CD4-positive, alpha-beta memory T cell (primary cell): Measurements from ENCODE around the gene GNLY. TPM values are rescaled to one million over a fixed set of nuclear protein-coding genes. Genes with fewer than 3 reads are reported as not detected.
A peak's percentile ranks its signal among the peaks of the same experiment; 100 is the strongest.
"Not testable (repeated sequence)": the region's sequence is repeated elsewhere in the genome, so short reads cannot be mapped to it uniquely, and the experiment has no call there.

Experiments used
- CTCF ChIA-PET: fragments of 350-600 bp; sonication (Branson Sonifier 250); formaldehyde crosslinking; loops from one replicate; lab custom pipeline; 2021; ENCODE audit warnings: inconsistent platforms; ENCODE audit not compliant: partially characterized antibody; lab: Charles Lee
- POLR2A ChIA-PET: fragments of 350-600 bp; sonication (Branson Sonifier 250); formaldehyde crosslinking; loops from one replicate; lab custom pipeline; 2021; ENCODE audit not compliant: partially characterized antibody; lab: Charles Lee
- DNase-seq, 5 donors: peaks; one replicate each; pipeline versions ENCODE4 v3.0.0 to v3.0.0-alpha.2; 2020 to 2022; ENCODE audit warnings: mixed read lengths in 1 of 5
- H3K27ac ChIP-seq: one replicate; pipeline ENCODE4 v1.7.0; 2013; ENCODE audit warnings: low read depth, low read length
- H3K27me3 ChIP-seq: 2 replicates; pipeline ENCODE4 v1.7.0; 2013; ENCODE audit warnings: mild to moderate bottlenecking, low read length, moderate library complexity; ENCODE audit not compliant: insufficient read depth
- H3K36me3 ChIP-seq: 2 replicates; pipeline ENCODE4 v1.7.0; 2013; ENCODE audit warnings: mild to moderate bottlenecking, low read length, moderate library complexity; ENCODE audit not compliant: insufficient read depth
- H3K4me1 ChIP-seq: 2 replicates; pipeline ENCODE4 v1.7.0; 2013; ENCODE audit warnings: mild to moderate bottlenecking, low read length, moderate library complexity; ENCODE audit not compliant: insufficient read depth
- H3K4me3 ChIP-seq, 2 donors: one replicate each; pipeline ENCODE4 v1.7.0; 2013; ENCODE audit warnings: low read length in 2 of 2, mild to moderate bottlenecking in 1 of 2
- H3K9me3 ChIP-seq, 2 donors: one replicate each; pipeline ENCODE4 v1.7.0; 2013; ENCODE audit warnings: low read length in 2 of 2, control low read depth in 1 of 2; ENCODE audit not compliant: control insufficient read depth in 1 of 2
- H3K27ac Mint-ChIP-seq, 7 donors: one replicate each; pipeline ENCODE4 v1.8.0; 2020 to 2021; ENCODE audit warnings: mixed read lengths in 7 of 7, mild to moderate bottlenecking in 6 of 7, inconsistent platforms in 3 of 7, moderate library complexity in 3 of 7
- H3K27me3 Mint-ChIP-seq, 2 donors: one replicate each; pipeline ENCODE4 v1.8.0; 2020 to 2021; ENCODE audit warnings: mixed read lengths in 2 of 2
- H3K36me3 Mint-ChIP-seq, 2 donors: one replicate each; pipeline ENCODE4 v1.8.0; 2020 to 2021; ENCODE audit warnings: mixed read lengths in 2 of 2, inconsistent platforms in 1 of 2, mild to moderate bottlenecking in 1 of 2
- H3K4me1 Mint-ChIP-seq, 4 donors: one replicate each; pipeline ENCODE4 v1.8.0; 2020 to 2021; ENCODE audit warnings: mixed read lengths in 4 of 4, mild to moderate bottlenecking in 1 of 4
- H3K4me3 Mint-ChIP-seq, 8 donors: one replicate each; pipeline ENCODE4 v1.8.0; 2020 to 2021; ENCODE audit warnings: mixed read lengths in 8 of 8, mild to moderate bottlenecking in 7 of 8, moderate library complexity in 6 of 8, inconsistent platforms in 3 of 8
- H3K9me3 Mint-ChIP-seq, 8 donors: one replicate each; pipeline ENCODE4 v1.8.0; 2020 to 2021; ENCODE audit warnings: mixed read lengths in 8 of 8, mild to moderate bottlenecking in 5 of 8, inconsistent platforms in 3 of 8, moderate library complexity in 1 of 8
- intact Hi-C: fragments of 100-400 bp; cut with micrococcal nuclease; formaldehyde crosslinking; loops from one replicate; pipeline ENCODE4 v1.15.1; 2023
- polyA plus RNA-seq, 2 donors: library from polyadenylated mRNA; unstranded; fragments of 300-500 nt; fragmentation: Illumina TruSeq; gene quantifications; one replicate each; pipeline ENCODE4 v1.2.3, GENCODE V29; 2021
- total RNA-seq, 2 experiments: library from RNA; stranded (reverse); gene quantifications; one replicate each; pipeline ENCODE4 v1.2.3, GENCODE V29; 2021

The GNLY gene
- total and polyA plus RNA-seq, 4 experiments from 2014 or later: 17.2 to 32.2 (median 21.1) TPM

GRCh38 chr2:85650456-85650855 is 43.7 kb upstream of the GNLY start:
- Histone ChIP-seq H3K27me3 (no peaks in the 10 kb centered on the region), H3K9me3 (no peaks in the 10 kb centered on the region), H3K4me1 (no peaks in the 10 kb centered on the region), H3K27ac (no peak overlapping the region), H3K4me3 (no peak overlapping the region), H3K36me3 (peaks cover 50% of the 10 kb centered on the region)
- Mint-ChIP-seq H3K27me3 (no peaks in the 10 kb centered on the region), H3K36me3 (peaks cover 48 to 69% of the 10 kb centered on the region in 2 donors), H3K9me3 (peaks cover 0 to 1% (median 0%) of the 10 kb centered on the region in 8 donors), H3K4me3 (no peak overlapping the region), H3K27ac (no peak overlapping the region), H3K4me1 (no peaks in the 10 kb centered on the region)
- ChIA-PET POLR2A (no interaction called here), CTCF (interaction anchor here (1.4 kb wide), 1 partner anchor 13 kb away, joined by 8 read pairs; no protein-coding TSS in a partner anchor)
- intact Hi-C loops: no loop called here
- DNase-seq: no peak

GRCh38 chr2:85651097-85651496 is 43.1 kb upstream of the GNLY start:
- ChIA-PET POLR2A (no interaction called here), CTCF (interaction anchor here (1.4 kb wide), 1 partner anchor 14 kb away, joined by 8 read pairs; no protein-coding TSS in a partner anchor)
- Histone ChIP-seq H3K27me3 (no peaks in the 10 kb centered on the region), H3K27ac (no peak overlapping the region), H3K9me3 (no peaks in the 10 kb centered on the region), H3K36me3 (peaks cover 44% of the 10 kb centered on the region), H3K4me1 (no peaks in the 10 kb centered on the region), H3K4me3 (no peak overlapping the region)
- Mint-ChIP-seq H3K36me3 (peaks cover 46 to 69% of the 10 kb centered on the region in 2 donors), H3K27ac (no peak overlapping the region), H3K27me3 (no peaks in the 10 kb centered on the region), H3K4me1 (no peaks in the 10 kb centered on the region), H3K4me3 (no peak overlapping the region), H3K9me3 (no peaks in the 10 kb centered on the region)
- DNase-seq: no peak
- intact Hi-C loops: no loop called here

- Mint-ChIP-seq H3K4me3 (no peak overlapping the region), H3K9me3 (no peaks in the 10 kb centered on the region)
Observed at GRCh38 chr2:85652056-85652455, 42.1 kb upstream of the GNLY start.

GRCh38 chr2:85653996-85654395 is 40.2 kb upstream of the GNLY start:
- Mint-ChIP-seq H3K4me3 (no peak overlapping the region), H3K27ac (no peak overlapping the region), H3K27me3 (no peaks in the 10 kb centered on the region), H3K9me3 (no peaks in the 10 kb centered on the region), H3K36me3 (peaks cover 33 to 59% of the 10 kb centered on the region in 2 donors), H3K4me1 (no peaks in the 10 kb centered on the region)
- H3K4me3 ChIP-seq: no peak overlapping the region
- no peaks in the 10 kb centered on the region for H3K4me1 ChIP-seq
- POLR2A ChIA-PET: no interaction called here
- CTCF ChIA-PET: no interaction called here
- H3K27me3 ChIP-seq: no peaks in the 10 kb centered on the region
- no peaks in the 10 kb centered on the region for H3K9me3 ChIP-seq
- intact Hi-C loops: no loop called here
- DNase-seq: no peak
- peaks cover 15% of the 10 kb centered on the region for H3K36me3 ChIP-seq
- no peak overlapping the region for H3K27ac ChIP-seq

More at GRCh38 chr2:85652056-85652455, 42.1 kb upstream of the GNLY start:
- Histone ChIP-seq H3K4me3 (no peak overlapping the region), H3K27me3 (no peaks in the 10 kb centered on the region), H3K36me3 (peaks cover 34% of the 10 kb centered on the region), H3K9me3 (no peaks in the 10 kb centered on the region), H3K27ac (no peak overlapping the region), H3K4me1 (no peaks in the 10 kb centered on the region)
- CTCF ChIA-PET: interaction anchor here (1.0 to 1.6 kb wide), 3 partner anchors 14 to 53 kb away, joined by 3 to 14 read pairs (median 3); no protein-coding TSS in a partner anchor
- H3K4me1 Mint-ChIP-seq: no peaks in the 10 kb centered on the region
- intact Hi-C loops: no loop called here
- POLR2A ChIA-PET: no interaction called here
- no peaks in the 10 kb centered on the region for H3K27me3 Mint-ChIP-seq
- no peak overlapping the region for H3K27ac Mint-ChIP-seq
- H3K36me3 Mint-ChIP-seq: peaks cover 44 to 66% of the 10 kb centered on the region in 2 donors
- no peak for DNase-seq

GRCh38 chr2:85655961-85656417 is 38.2 kb upstream of the GNLY start:
- no peak for DNase-seq
- Histone ChIP-seq H3K4me1 (no peaks in the 10 kb centered on the region), H3K27ac (no peak overlapping the region), H3K36me3 (peaks cover 6% of the 10 kb centered on the region), H3K27me3 (no peaks in the 10 kb centered on the region), H3K4me3 (no peak overlapping the region), H3K9me3 (no peaks in the 10 kb centered on the region)
- Mint-ChIP-seq H3K9me3 (no peaks in the 10 kb centered on the region), H3K4me1 (no peaks in the 10 kb centered on the region), H3K36me3 (peaks cover 27 to 49% of the 10 kb centered on the region in 2 donors), H3K27ac (peak overlapping the region in 4 of 7 donors; percentile 1 to 42 (median 32)), H3K4me3 (no peak overlapping the region), H3K27me3 (no peaks in the 10 kb centered on the region)
- intact Hi-C loops: no loop called here
- ChIA-PET CTCF (interaction anchor here (1.4 kb wide), 1 partner anchor 19 kb away, joined by 5 read pairs; no protein-coding TSS in a partner anchor), POLR2A (no interaction called here)

- Mint-ChIP-seq H3K27me3 (no peaks in the 10 kb centered on the region), H3K4me1 (no peaks in the 10 kb centered on the region), H3K4me3 (no peak overlapping the region), H3K36me3 (peaks cover 27 to 44% of the 10 kb centered on the region in 2 donors), H3K9me3 (no peaks in the 10 kb centered on the region), H3K27ac (peak overlapping the region in 3 of 7 donors; percentile 1 to 42 (median 25))
- Histone ChIP-seq H3K4me3 (no peak overlapping the region), H3K27me3 (no peaks in the 10 kb centered on the region), H3K36me3 (peaks cover 6% of the 10 kb centered on the region), H3K27ac (no peak overlapping the region), H3K4me1 (no peaks in the 10 kb centered on the region), H3K9me3 (no peaks in the 10 kb centered on the region)
- DNase-seq: no peak
- ChIA-PET CTCF (interaction anchor here (1.4 kb wide), 1 partner anchor 20 kb away, joined by 5 read pairs; no protein-coding TSS in a partner anchor), POLR2A (no interaction called here)
- intact Hi-C loops: no loop called here
Observed at GRCh38 chr2:85656468-85656867, 37.7 kb upstream of the GNLY start.

GRCh38 chr2:85657399-85657798 is 36.8 kb upstream of the GNLY start:
- DNase-seq, H3K27ac ChIP-seq, H3K9me3 Mint-ChIP-seq, H3K4me1 ChIP-seq, H3K4me1 Mint-ChIP-seq, H3K27me3 ChIP-seq, H3K36me3 ChIP-seq, POLR2A ChIA-PET, H3K4me3 ChIP-seq, H3K9me3 ChIP-seq, H3K27me3 Mint-ChIP-seq, intact Hi-C loops: not testable (repeated sequence)
- CTCF ChIA-PET: interaction anchor here (3.5 kb wide), 1 partner anchor 20 kb away, joined by 17 read pairs; no protein-coding TSS in a partner anchor
- peak overlapping the region in 1 of 8 donors; percentile 17 for H3K4me3 Mint-ChIP-seq
- H3K36me3 Mint-ChIP-seq: peaks cover 23 to 38% of the 10 kb centered on the region in 2 donors
- H3K27ac Mint-ChIP-seq: peak overlapping the region in 3 of 7 donors; percentile 42 to 70 (median 51)
